ENCODE results near the gene MYT1. TPM values are rescaled to one million over a fixed set of nuclear protein-coding genes. Genes with fewer than 3 reads are reported as not detected.

The MYT1 gene
- total RNA-seq, 4 donors from 2014 or later = not detected

- H3K4me3 ChIP-seq = no peak overlapping the region
- H3K4me1 ChIP-seq = no peaks in the 10 kb centered on the region
- WGBS = 100% methylated on average over 1 of the region's 1 CpG
- H3K27me3 ChIP-seq = peaks cover 0 to 99% (median 38%) of the 10 kb centered on the region in 4 donors
- H3K36me3 ChIP-seq = no peaks in the 10 kb centered on the region
- no peak for TF ChIP-seq POLR2AphosphoS5 (IDR thresholded peaks at IDR 0.05)
- TF ChIP-seq CTCF (IDR thresholded peaks at IDR 0.05) = no peak
- TF ChIP-seq EP300 (IDR thresholded peaks at IDR 0.05) = no peak
- no peak for TF ChIP-seq POLR2A (IDR thresholded peaks at IDR 0.05; ENCODE audit: low read depth)
- intact Hi-C loops (cut with DNase I) = no loop called here
- H3K9me3 ChIP-seq = no peaks in the 10 kb centered on the region
- no peak for DNase-seq (ENCODE audit: extremely low spot score)
- H3K27ac ChIP-seq (replicated peaks in 1 of 4) = no peak overlapping the region
These were observed 6.4 kb upstream of the MYT1 start for GRCh38 chr20:64157878-64158277.

GRCh38 chr20:64158346-64159285 is 5.6 kb upstream of the MYT1 start:
- WGBS = 67% methylated on average over 7 of the region's 9 CpGs
- Histone ChIP-seq H3K4me1 (no peaks in the 10 kb centered on the region), H3K36me3 (no peaks in the 10 kb centered on the region), H3K4me3 (no peak overlapping the region), H3K27me3 (peaks cover 0 to 100% (median 41%) of the 10 kb centered on the region in 4 donors), H3K27ac (replicated peaks in 1 of 4) (no peak overlapping the region), H3K9me3 (no peaks in the 10 kb centered on the region)
- DNase-seq (ENCODE audit: extremely low spot score) = no peak
- TF ChIP-seq POLR2A (IDR thresholded peaks at IDR 0.05; ENCODE audit: low read depth) (no peak), CTCF (IDR thresholded peaks at IDR 0.05) (no peak), EP300 (IDR thresholded peaks at IDR 0.05) (no peak), POLR2AphosphoS5 (IDR thresholded peaks at IDR 0.05) (no peak)
- intact Hi-C loops (cut with DNase I) = no loop called here

- 86% methylated on average over 5 of the region's 8 CpGs for WGBS
These were observed 5.0 kb upstream of the MYT1 start for GRCh38 chr20:64159286-64159680.

GRCh38 chr20:64159711-64160110 is 4.5 kb upstream of the MYT1 start:
- Histone ChIP-seq H3K4me3 (no peak overlapping the region), H3K4me1 (no peaks in the 10 kb centered on the region), H3K9me3 (no peaks in the 10 kb centered on the region), H3K36me3 (no peaks in the 10 kb centered on the region), H3K27me3 (peaks cover 0 to 100% (median 46%) of the 10 kb centered on the region in 4 donors), H3K27ac (replicated peaks in 1 of 4) (no peak overlapping the region)
- no peak for TF ChIP-seq CTCF (IDR thresholded peaks at IDR 0.05)
- no peak for TF ChIP-seq EP300 (IDR thresholded peaks at IDR 0.05)
- no peak for TF ChIP-seq POLR2AphosphoS5 (IDR thresholded peaks at IDR 0.05)
- no peak for TF ChIP-seq POLR2A (IDR thresholded peaks at IDR 0.05; ENCODE audit: low read depth)
- intact Hi-C loops (cut with DNase I) = no loop called here
- DNase-seq (ENCODE audit: extremely low spot score) = no peak
- WGBS = 69% methylated on average over 4 of the region's 7 CpGs

More at GRCh38 chr20:64159286-64159680, 5.0 kb upstream of the MYT1 start:
- Histone ChIP-seq H3K4me3 (no peak overlapping the region), H3K27me3 (peaks cover 0 to 100% (median 44%) of the 10 kb centered on the region in 4 donors), H3K36me3 (no peaks in the 10 kb centered on the region), H3K9me3 (no peaks in the 10 kb centered on the region), H3K27ac (replicated peaks in 1 of 4) (no peak overlapping the region), H3K4me1 (no peaks in the 10 kb centered on the region)
- no peak for DNase-seq (ENCODE audit: extremely low spot score)
- intact Hi-C loops (cut with DNase I) = no loop called here
- TF ChIP-seq EP300 (IDR thresholded peaks at IDR 0.05) = no peak
- TF ChIP-seq CTCF (IDR thresholded peaks at IDR 0.05) = no peak
- no peak for TF ChIP-seq POLR2AphosphoS5 (IDR thresholded peaks at IDR 0.05)
- no peak for TF ChIP-seq POLR2A (IDR thresholded peaks at IDR 0.05; ENCODE audit: low read depth)
